HG02763 (cell line): ENCODE measurements around the gene LRRN1.

Experiments
- ATAC-seq: cut with Tn5 transposase; IDR thresholded peaks from one replicate; pipeline ENCODE4 v1.9.1; 2021; ENCODE audit warnings: mild to moderate bottlenecking, moderate library complexity; ENCODE audit not compliant: unreplicated experiment

The LRRN1 gene

GRCh38 chr3:3893590-3893989 is 94.4 kb downstream of the LRRN1 start:
- ATAC-seq: no peak
